ENCODE data around the gene MAP3K9.

DNA sequence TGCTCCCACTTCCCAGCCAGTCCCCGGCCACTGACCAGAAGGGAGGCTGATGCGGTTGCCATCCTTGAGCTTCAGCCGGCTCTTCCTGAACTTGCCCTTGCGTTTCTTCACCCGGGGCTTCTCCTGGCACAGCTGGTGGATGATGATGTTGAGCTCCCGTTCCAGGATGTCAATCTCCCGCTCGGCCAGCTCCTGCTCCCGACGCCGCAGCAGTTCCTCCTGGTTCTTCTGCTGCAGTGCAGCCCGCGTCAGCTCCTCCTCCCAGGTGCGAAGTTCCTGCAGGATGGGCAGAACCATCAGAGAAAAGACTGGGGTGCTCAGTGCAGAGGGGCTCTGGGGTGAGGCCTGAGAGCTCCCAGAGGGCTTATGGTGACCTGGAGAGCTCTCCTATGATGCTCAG lies 67.0 kb downstream of the MAP3K9 start:
- TF ChIP-seq POLR2AphosphoS5 (IDR thresholded peaks at IDR 0.05; ENCODE audit: insufficient read depth, low read depth, low read length) (no peak), JUN (IDR thresholded peaks at IDR 0.05; ENCODE audit: borderline replicate concordance, insufficient read depth, insufficient read length, low read depth) (no peak), POLR2A (IDR thresholded peaks at IDR 0.05; ENCODE audit: low read depth, low read length) (no peak)
